Hepatocyte (in vitro differentiated cells): ENCODE results near the gene NDUFB10. TPM values are rescaled to one million over a fixed set of nuclear protein-coding genes. Genes with fewer than 3 reads are reported as not detected.
A peak's percentile ranks its signal among the peaks of the same experiment; 100 is the strongest.

ENCODE experiments used
- DNase-seq: peaks from one replicate; pipeline ENCODE4 v3.0.0-alpha.2; 2016; ENCODE audit warnings: low spot score
- H2AFZ ChIP-seq: fragments of 200-600 bp; sonication (generic); 2 replicates; pipeline ENCODE4 v1.6.0; 2016; ENCODE audit warnings: antibody characterized with exemption, mild to moderate bottlenecking
- H3K27ac ChIP-seq: fragments of 200-600 bp; sonication (generic); 2 replicates; pipeline ENCODE4 v1.5.1; 2016; ENCODE audit warnings: mild to moderate bottlenecking
- H3K27me3 ChIP-seq: fragments of 200-600 bp; sonication (generic); 2 replicates; pipeline ENCODE4 v1.6.1; 2016
- H3K36me3 ChIP-seq: fragments of 200-600 bp; sonication (generic); replicated peaks from 2 replicates; pipeline ENCODE4 v1.5.1; 2016; ENCODE audit warnings: low read depth; ENCODE audit not compliant: insufficient read depth
- H3K4me1 ChIP-seq: fragments of 200-600 bp; sonication (generic); 2 replicates; pipeline ENCODE4 v1.5.1; 2016; ENCODE audit warnings: mild to moderate bottlenecking, moderate library complexity; ENCODE audit not compliant: insufficient read depth
- H3K4me2 ChIP-seq: fragments of 200-600 bp; sonication (generic); 2 replicates; pipeline ENCODE4 v1.6.0; 2016
- H3K4me3 ChIP-seq: fragments of 200-600 bp; sonication (generic); 2 replicates; pipeline ENCODE4 v1.5.1; 2016; ENCODE audit warnings: mild to moderate bottlenecking
- H3K79me2 ChIP-seq: fragments of 200-600 bp; sonication (generic); 2 replicates; pipeline ENCODE4 v1.6.0; 2017; ENCODE audit warnings: mild to moderate bottlenecking
- H3K9me2 ChIP-seq: fragments of 200-600 bp; sonication (generic); replicated peaks from 2 replicates; pipeline ENCODE4 v1.6.0; 2017; ENCODE audit warnings: mild to moderate bottlenecking; ENCODE audit not compliant: insufficient read depth
- H3K9me3 ChIP-seq: fragments of 200-600 bp; sonication (generic); 2 replicates; pipeline ENCODE4 v1.5.1; 2016; ENCODE audit warnings: low read depth, mild to moderate bottlenecking
- H4K20me1 ChIP-seq: fragments of 200-600 bp; sonication (generic); 2 replicates; pipeline ENCODE4 v1.6.0; 2016; ENCODE audit warnings: mild to moderate bottlenecking; ENCODE audit not compliant: insufficient read depth, poor library complexity, severe bottlenecking
- CTCF ChIP-seq: fragments of 200-600 bp; sonication (generic); IDR thresholded peaks from 2 replicates; pipeline ENCODE4 v1.5.1; 2016; ENCODE audit warnings: antibody characterized with exemption, mild to moderate bottlenecking; ENCODE audit not compliant: poor library complexity
- EZH2 ChIP-seq: fragments of 200-600 bp; sonication (generic); IDR thresholded peaks from 2 replicates; pipeline ENCODE4 v1.6.1; 2016; ENCODE audit warnings: antibody characterized with exemption, mild to moderate bottlenecking, borderline replicate concordance
- EZH2phosphoT487 ChIP-seq: fragments of 200-600 bp; sonication (generic); IDR thresholded peaks from one replicate; pipeline ENCODE4 v1.6.1; 2018; ENCODE audit warnings: antibody characterized with exemption, mild to moderate bottlenecking, low read depth, moderate library complexity; ENCODE audit not compliant: unreplicated experiment, severe bottlenecking
- WGBS: methylation state at CpG from one replicate; pipeline ENCODE4 v1.1.6; 2016; ENCODE audit warnings: low lambda C conversion rate; ENCODE audit errors: missing lambda C conversion rate; 5-methylcytosine and 5-hydroxymethylcytosine counted together
- polyA plus RNA-seq: library from polyadenylated mRNA; unstranded; fragments of >200 nt; fragmentation: Nextera tagmentation; extraction: Ambion mirVana; gene quantifications from 2 replicates; pipeline ENCODE4 v1.2.1, GENCODE V29; 2016
- total RNA-seq: library from RNA; depleted of rRNA; stranded (reverse); fragments of >200 nt; gene quantifications from 2 replicates; pipeline ENCODE4 v1.2.3, GENCODE V29; 2014

The NDUFB10 gene
- total and polyA plus RNA-seq, 2 experiments from 2014 or later: 234 to 244 TPM

GRCh38 chr16:1941162-1942046 lies 17.9 kb upstream of the NDUFB10 start:
- H2AFZ ChIP-seq: no peak overlapping the region
- WGBS: 80% methylated on average over 29 of the region's 30 CpGs
- peaks cover 24% of the 10 kb centered on the region for H3K4me1 ChIP-seq
- peaks cover 10% of the 10 kb centered on the region for H3K79me2 ChIP-seq
- H3K27ac ChIP-seq: peak overlapping the region; percentile 70
- no peaks in the 10 kb centered on the region for H3K9me2 ChIP-seq
- no peaks in the 10 kb centered on the region for H3K9me3 ChIP-seq
- no peaks in the 10 kb centered on the region for H4K20me1 ChIP-seq
- H3K4me3 ChIP-seq: no peak overlapping the region
- H3K27me3 ChIP-seq: no peaks in the 10 kb centered on the region
- peak overlapping the region; percentile 87 for H3K4me2 ChIP-seq
- TF ChIP-seq CTCF: peak; percentile 10
- no peak for TF ChIP-seq EZH2
- no peak for DNase-seq
- no peaks in the 10 kb centered on the region for H3K36me3 ChIP-seq

- WGBS: 38% methylated on average over 16 of the region's 17 CpGs
- H3K9me3 ChIP-seq: no peaks in the 10 kb centered on the region
- peaks cover 10% of the 10 kb centered on the region for H3K79me2 ChIP-seq
- peak overlapping the region; percentile 64 for H2AFZ ChIP-seq
- no peaks in the 10 kb centered on the region for H3K9me2 ChIP-seq
- H3K36me3 ChIP-seq: no peaks in the 10 kb centered on the region
- no peaks in the 10 kb centered on the region for H4K20me1 ChIP-seq
- peak overlapping the region; percentile 70 for H3K4me3 ChIP-seq
- TF ChIP-seq EZH2phosphoT487: no peak
- no peak for TF ChIP-seq CTCF
- no peak for TF ChIP-seq EZH2
- peaks cover 24% of the 10 kb centered on the region for H3K4me1 ChIP-seq
- H3K27me3 ChIP-seq: no peaks in the 10 kb centered on the region
- DNase-seq: no peak
- peak overlapping the region; percentile 70 for H3K27ac ChIP-seq
- H3K4me2 ChIP-seq: peak overlapping the region; percentile 87
Observed at GRCh38 chr16:1942047-1942809, 17.1 kb upstream of the NDUFB10 start.

- H3K79me2 ChIP-seq: peaks cover 10% of the 10 kb centered on the region
- no peaks in the 10 kb centered on the region for H3K36me3 ChIP-seq
- peak within 1 kb of the TSS; percentile 77 for H2AFZ ChIP-seq
- peak within 1 kb of the TSS; percentile 70 for H3K27ac ChIP-seq
- peak within 1 kb of the TSS; percentile 70 for H3K4me3 ChIP-seq
- peaks cover 24% of the 10 kb centered on the region for H3K4me1 ChIP-seq
- H3K27me3 ChIP-seq: no peaks in the 10 kb centered on the region
- H3K9me2 ChIP-seq: no peaks in the 10 kb centered on the region
- H3K4me2 ChIP-seq: peak within 1 kb of the TSS; percentile 87
- H3K9me3 ChIP-seq: no peaks in the 10 kb centered on the region
- TF ChIP-seq CTCF (no peak), EZH2 (no peak), EZH2phosphoT487 (no peak)
- peak; percentile 100 for DNase-seq
- whole genome bisulfite sequencing: 5% methylated on average over 48 of the region's 77 CpGs
- H4K20me1 ChIP-seq: no peaks in the 10 kb centered on the region
Observed at GRCh38 chr16:1942810-1943726, 16.3 kb upstream of the NDUFB10 start, which contains the start of gene MSRB1. TSS of gene MSRB1 (minus strand) at chr16:1943199. CDS start at chr16:1943156, 43 bp downstream.
